HG03354 (cell line): ENCODE measurements around the gene REX1BD.

Source experiments
- ATAC-seq: cut with Tn5 transposase; IDR thresholded peaks from one replicate; pipeline ENCODE4 v1.9.1; 2021; ENCODE audit warnings: mild to moderate bottlenecking; ENCODE audit not compliant: unreplicated experiment, poor library complexity, severe bottlenecking

REX1BD gene

DNA sequence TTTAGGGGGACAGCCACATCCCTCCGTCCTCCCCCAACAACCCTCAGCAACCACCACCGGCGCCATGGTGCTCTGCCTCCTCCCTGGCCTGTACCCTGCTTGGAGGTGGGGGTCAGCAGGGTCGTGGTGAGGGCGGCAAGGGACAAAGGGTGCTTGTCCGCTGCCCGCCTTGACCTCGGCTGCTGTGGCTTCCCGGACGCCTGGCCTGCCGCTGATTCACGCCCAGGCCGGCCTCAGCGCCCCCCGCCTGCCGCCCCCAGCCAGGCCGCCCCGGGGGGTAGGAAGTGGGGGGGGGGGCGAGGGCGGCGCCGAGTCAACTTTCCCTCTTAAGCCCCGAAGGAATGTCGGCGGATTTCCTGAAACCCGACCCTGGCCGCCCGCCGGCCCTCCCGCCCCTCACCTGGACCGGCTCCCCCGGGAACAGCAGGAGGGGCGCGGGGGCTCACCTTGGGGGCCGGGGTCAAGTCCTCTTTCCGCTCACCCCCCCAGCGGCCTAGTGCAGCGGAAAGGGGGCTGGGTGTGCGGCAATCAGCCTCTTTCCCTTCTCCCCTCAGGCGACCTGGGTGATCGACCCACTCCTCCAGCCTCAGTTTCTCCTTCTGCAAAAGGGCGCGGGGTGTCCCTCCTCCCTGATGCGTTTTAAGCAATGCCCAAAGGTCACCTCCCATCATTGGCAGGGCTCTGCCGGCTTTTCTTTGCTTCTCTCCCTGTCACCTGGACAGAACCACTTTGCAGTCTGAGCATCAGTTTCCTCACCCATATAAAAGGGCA is 22.1 kb downstream of the REX1BD start:
- no peak for ATAC-seq

DNA sequence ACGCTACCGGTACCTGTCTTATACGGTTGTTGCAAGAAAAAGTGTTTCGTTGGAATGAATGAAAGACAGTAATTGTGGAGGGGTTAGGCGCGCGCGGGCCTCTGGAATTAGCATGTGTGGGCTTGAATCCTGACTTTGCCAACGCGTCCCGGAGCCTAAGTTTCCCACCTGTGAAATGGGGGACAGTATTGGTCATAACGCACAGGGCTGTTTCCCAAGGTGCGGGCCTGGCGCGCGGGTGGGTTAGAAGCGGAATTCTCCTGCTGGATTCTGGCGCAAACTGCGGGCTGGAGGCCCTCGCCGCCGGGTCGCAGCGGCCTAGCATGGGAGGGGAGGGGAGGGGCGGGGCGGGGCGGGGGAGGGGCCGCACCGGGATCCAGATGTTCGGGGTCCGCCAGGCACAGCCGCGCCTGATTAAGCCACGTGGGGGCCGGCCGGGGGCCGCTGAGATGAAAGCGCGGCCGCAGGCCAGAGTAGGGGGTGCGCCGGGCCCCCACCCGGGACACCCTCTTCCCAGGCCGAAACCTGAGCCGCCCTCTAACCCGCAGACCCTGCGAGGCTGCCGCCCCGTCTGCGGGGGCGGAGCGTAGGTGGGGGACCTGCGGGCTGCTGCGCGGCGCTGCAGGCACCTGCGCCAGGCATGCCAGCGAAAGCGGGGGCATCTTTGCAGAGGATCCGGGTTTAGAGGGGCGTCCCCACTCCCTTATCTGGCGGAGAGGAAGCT is 22.9 kb downstream of the REX1BD start:
- ATAC-seq = no peak

DNA sequence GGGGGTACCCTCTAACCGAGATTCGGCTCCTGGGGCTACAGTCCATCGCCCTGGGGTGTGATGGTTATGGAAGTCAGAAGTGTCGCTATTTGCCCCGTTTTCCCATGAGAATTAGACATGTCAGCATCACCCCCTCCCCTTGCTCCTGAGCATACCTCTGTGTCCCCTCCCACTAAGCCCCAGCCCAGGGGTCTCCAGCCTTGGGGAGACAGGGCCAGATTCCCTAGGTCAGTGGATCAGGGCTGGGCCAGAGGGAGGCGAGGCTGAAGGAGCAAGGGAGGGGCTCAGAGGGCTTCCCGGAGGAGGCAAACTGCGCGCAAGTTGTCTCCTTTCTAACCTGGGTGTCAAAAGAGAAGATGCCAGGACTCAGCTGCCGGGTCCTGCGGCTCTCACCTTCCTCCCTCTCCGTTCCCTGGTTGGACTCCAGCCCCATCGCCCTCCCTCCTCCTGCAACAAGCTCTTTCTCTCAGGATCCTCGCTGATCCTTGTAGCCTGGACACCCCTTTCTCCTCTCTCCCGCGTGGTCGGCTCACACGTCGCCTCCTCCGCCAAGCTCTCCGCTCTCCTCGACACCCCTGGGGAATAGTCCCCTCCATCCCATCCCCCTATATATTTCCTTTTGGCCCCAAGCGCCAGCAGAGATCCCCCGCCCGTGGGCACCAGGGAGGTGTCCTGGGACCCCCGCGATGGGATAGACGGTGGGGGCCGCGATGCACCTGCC is 23.6 kb downstream of the REX1BD start:
- no peak for ATAC-seq

DNA sequence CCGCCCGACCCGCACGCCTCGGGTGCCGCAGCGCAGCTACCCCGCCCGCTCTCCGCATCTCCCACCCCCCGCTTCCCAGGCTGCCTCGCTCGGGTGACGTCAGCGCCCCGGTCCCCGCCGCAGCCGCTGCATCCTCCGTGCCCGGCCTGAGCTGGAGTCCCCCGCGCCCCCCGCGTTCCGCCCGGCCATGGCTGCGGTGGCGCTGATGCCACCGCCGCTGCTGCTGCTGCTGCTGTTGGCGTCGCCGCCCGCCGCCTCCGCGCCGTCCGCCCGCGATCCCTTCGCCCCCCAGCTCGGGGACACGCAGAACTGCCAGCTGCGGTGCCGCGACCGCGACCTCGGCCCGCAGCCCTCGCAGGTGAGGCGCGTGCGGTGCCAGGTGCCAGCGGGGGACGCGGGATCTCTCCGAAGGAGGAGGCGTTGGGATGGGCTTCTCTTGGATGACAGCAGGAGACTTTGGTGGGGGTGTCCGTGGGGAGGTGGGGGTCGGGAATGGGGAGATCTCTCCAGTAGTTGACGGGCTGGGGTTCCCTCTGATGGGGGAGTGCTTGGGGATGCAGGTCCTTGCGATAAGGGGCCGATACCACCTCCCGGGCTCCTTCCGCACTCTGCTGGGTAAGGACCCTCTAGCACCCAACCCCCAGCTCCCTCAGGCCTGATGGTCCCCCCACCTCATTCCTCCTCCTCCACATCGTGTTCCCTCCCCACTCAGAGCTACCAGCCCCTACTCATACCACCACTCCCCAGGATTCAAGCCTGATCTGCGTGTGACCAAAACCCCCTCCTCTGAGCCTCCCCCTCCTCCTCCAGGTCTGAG is 24.4 kb downstream of the REX1BD start, which contains the start of gene TMEM59L:
Gene TMEM59L, plus strand, starts transcription at position 99 of the 817 bp plus-strand sequence. Its CDS starts 89 bp downstream, at position 188.
- no peak for ATAC-seq

DNA sequence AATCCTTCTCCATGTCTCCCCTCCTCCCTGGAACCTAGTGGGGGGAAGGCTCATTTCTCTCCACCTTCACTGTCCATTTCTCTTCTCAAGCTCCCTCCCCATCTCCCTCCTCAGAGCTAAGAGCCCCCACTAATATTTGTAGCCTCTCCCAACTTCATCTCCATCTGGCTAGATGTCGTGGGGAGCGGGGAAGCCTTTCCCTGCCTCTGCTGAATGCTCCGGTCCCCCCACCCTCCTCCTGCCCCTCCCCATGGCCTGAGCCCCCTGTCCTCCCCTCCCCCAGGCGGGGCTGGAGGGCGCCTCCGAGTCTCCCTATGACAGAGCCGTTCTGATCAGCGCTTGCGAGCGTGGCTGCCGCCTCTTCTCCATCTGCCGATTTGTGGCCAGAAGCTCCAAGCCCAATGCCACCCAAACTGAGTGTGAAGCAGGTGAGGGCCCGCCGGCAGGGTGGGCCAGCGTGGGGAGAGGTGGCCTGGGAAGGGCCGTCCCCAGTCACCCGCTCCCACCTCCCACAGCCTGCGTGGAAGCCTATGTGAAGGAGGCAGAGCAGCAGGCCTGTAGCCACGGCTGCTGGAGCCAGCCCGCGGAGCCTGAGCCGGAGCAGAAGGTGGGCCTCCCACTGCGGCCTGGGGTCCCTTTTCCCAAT is 25.1 kb downstream of the REX1BD start:
- ATAC-seq = no peak

DNA sequence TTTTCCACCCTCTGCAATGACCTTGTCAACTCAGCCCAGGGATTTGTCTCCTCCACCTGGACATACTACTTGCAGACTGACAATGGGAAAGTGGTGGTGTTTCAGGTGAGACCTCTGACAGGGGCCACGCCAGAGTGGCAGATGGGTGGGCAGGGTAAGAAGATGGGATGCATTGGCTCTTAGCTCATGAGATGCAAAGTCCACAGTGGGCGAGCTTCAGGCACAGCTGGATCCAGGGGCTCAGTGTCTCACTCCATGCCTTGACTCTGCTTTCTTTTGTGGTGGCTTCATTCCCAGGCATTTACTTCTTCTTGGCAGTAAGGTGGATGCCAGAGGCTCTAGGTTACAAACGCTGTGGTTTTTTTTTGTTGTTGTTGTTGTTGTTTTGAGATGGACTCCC is 27.4 kb downstream of the REX1BD start:
- ATAC-seq = no peak

DNA sequence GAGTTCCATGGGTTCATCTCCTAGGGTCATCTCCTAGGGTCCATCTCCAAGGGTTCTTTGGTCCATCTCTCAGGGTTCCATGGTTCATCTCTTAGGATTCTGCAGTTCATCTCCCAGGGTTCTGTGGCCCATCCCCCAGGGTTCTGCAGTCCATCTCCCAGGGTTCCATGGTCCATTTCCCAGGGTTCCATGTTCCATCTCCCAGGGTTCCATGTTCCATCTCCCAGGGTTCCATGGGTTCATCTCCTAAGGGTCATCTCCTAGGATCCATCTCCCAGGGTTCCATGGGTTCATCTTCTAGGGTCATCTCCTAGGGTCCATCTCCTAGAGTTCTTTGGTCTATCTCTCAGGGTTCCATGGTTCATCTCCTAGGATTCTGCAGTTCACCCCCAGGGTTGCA is 29.0 kb downstream of the REX1BD start:
- no peak for ATAC-seq

DNA sequence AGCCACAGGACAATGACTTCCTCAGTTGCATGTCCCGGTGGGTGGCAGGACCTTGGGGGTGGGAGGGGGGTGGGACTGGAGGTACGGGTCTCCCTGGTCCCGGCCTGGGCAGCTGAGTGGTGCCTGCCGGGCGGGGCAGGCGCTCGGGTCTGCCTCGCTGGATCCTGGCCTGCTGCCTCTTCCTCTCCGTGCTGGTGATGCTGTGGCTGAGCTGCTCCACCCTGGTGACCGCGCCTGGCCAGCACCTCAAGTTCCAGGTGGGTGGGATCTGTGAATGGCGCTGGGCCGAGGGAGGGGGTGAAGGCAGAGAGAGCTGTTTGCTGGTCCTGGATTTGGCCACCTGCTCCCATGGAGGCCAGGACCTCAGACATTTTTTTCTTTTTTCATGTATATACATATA is 29.6 kb downstream of the REX1BD start:
- ATAC-seq = no peak

DNA sequence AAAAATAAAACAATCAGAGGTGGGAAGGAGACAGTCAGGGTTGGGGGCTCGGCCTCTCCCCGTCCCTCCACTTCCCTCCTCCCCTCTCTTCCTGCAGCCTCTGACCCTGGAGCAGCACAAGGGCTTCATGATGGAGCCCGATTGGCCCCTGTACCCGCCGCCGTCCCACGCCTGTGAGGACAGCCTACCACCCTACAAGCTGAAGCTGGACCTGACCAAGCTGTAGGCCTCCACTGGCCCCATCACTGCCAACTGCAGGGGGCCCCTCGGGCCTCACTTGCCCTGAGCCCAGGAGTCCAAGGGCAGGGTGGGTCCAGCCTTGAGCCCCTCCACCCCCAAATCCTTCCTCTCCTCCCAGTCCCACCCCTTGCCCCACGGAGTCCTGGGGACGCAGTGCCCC is 31.7 kb downstream of the REX1BD start:
- ATAC-seq = no peak

DNA sequence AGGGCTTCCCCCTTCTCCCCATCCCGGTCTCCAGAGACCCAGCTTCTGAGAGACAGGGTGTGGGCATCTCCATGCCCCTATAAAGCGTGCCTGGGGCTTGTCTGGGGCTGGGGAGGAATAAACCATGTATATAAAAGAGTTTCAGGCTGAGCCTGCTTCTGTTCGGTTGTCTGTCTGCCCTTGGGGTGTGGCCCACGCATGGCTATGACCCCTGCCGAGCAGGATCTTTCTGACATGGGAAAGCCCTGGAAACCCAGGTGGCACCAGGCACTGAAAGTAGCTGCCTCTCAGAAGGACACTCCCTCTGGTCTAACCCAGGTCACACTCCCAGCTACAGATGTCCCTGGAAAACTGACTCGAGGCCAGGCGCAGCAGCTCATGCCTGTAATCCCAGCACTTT is 32.3 kb downstream of the REX1BD start:
- ATAC-seq = no peak

DNA sequence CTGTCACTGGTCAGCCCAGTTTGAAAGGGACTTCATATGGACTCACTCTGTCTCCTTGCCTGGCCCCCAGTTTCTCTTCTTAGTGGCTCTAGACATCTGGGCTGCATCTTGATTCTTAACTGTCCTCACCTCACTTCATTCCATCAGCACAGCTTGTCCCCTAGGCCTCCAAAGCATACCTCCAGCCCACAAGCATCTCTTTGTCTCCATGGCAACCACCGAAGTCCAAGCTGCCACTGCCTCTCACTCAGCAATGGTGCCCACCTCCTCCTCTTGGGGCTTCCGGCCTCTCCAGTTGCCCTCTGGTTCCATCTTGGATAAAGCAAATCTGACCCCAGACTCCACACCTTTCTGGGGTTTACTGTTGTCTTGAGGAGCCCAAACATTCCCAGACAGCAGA is 38.3 kb downstream of the REX1BD start:
- ATAC-seq = no peak

DNA sequence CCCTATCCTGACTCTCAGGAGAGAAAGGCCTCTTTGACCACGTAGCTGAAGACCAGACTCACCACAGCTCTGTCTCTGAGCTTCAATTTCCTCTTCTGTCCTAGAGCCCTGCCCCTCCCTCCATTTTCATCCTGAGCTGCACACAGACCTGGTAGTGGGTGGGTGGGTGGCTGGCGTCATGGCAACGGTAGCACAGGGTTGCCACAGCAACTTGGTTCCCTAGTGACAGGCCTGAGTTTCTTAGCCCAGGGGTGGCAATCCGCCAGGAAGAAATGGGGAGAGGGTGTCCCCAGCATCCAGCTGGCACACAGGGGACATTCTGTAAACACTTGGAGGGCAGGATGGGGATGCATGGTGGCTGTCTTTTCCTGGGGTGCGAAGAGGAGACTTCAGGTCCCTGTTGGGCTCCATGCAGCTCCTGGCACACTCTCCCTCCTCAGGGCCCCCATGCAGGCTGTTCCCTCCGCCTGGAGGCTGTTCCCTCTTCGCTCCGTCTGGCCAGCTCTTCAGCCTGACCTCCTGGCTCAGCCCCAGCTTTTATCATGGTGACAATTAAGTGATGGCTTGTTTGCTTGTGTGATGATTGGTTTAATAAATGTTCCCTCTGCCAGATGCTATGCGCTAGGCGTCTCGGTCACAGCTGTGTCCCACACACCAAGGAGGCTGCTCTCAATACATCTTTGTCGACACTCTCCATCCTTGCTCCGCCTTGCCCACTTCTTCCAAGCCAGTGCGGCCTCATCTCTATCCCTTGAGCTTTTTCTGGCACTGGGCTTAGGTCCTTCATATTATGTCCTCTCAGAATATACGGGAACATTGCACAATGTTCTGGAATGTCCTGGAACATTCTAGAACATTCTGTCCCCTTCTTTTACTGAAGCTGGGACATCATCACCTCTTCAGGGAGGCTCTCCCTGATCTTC is 40.8 kb downstream of the REX1BD start:
- no peak for ATAC-seq

DNA sequence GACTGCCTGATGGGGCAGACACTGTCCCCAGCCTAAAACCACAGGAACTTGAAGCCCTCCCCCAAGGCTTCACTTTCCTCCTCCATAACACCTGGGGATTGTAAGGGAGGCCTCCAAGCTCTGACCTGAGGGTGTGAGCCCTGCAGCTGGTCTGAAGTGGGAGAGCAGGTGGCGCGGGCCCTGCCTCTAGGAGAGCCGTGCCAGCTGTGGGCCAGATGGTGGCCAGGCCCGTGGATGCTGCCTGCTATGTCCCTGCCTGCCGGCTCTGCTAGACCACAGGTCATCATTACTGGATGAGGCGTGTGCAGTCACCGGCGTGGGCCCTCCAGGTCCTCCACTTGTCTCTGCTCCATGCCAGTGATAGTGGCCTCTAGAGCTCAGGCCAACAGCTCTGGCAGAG is 44.7 kb downstream of the REX1BD start:
- ATAC-seq = no peak

DNA sequence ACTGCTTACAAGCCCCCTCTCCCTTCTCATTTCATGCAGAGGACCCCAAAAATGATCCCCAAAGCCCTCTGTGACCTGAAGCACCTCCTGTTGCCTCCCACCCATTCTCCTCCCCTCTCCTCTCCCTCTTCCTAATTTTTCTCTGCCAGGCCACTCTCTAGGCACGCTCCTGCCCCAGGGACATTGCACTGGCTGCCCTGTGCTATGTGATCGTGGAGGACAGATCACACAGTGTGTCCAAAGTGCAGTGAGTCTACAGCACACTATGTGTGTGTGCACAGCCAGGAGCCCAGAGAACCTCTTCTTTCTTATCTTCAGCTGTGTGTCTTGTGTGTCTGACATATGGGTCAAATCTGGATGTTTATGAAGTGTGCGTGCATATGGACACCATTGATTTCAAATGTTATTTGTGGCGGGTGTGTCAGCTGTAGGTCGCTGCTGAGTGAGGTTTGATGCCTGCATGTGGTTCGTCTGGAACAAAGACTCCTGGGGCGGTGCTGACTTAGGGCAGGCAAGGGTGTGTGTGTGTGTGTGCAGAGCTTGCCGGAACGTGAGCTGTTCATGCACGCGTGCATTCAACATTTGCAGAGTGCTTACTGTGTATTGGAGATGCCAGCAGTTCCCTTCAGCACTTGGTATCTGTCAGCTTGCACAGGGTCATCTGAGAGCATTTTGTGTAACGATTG is 46.2 kb downstream of the REX1BD start:
- no peak for ATAC-seq

DNA sequence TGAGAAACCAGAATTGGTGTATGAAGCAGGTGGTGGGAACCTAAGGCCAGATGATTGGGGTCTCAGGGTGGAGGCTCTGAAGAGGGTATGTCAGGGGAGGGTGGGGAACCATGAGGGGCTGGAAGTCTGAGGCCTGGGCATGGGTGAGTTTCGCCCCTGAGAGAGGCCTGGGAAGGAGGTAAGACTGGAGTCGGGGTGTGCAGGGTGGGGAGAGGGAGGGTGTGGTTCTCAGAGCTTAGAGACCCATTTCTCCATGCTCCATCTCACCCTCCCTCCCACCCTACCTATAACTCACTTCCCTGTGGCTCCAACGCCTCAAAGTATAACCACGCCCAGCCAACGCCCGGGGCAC is 47.2 kb downstream of the REX1BD start:
- ATAC-seq = no peak

DNA sequence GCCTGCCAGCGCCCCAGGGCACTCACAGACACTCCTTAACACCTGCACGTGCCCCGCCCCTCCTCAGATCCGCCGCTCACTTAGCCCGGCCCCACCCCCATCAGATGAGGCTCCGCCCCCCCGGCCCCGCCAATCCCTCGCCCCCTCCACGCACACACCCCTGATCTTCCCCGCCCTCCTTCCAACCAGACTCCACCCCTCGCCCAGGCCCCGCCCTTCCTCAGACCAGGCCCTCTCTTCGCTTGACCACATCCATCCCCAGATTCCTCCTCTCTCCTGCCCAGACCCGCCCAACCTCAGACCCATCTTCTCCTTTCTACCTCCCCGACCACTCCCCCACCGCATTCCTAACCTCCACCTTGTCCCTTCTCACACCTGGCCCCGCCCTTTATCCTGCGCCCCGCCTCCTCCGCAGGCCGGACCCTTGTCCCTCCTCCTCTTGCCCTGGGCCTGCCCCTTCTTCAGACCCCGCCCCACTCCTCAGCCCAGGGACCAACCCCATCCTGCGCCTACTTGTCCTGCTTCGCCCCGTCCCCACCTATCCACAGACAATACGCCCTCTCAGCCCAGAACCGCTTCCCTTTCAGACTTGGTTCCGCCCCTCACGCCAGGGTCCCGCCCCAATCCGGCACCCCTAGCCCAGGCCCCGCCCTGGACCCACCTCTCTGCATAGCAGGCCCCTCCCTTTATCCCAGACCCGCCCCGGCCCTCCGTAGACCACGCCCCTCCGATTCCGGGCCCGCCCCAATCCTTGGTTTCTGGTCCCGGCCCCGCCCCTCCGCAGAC is 47.8 kb downstream of the REX1BD start:
- peak; percentile 88 for ATAC-seq

DNA sequence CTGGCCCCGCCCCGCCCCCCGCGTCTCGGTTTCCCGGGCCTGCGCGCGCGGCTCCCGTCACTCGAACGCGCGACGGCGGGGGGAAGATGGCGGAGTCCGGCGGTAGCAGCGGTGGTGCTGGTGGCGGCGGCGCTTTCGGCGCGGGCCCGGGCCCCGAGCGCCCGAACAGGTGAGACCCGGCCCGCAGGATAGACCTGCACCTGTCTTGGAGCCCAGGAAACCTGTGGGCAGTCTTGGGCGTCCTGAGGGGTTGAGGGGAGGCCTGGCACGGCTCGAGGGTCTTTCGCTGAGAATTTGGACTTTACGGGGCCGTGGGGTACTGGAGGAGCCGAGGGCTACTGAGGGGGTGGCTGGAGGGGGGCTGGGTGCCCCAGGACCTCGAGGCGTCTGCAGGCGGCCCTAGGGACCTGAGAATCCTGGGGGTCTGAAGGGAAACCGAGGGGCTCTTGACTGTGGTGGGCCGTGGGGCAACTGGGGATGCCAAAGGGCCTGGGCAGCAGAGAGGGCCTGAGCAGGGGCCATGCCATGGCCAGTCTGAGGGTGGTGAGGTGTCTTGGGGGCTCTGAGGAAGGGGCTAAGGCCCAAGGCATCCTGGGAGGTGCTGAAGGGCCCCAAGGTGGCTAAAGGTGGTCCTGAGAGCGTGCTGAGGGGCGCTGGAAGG is 48.5 kb downstream of the REX1BD start, which contains the start of gene KLHL26:
Gene KLHL26, plus strand, starts transcription at position 60 of the 661 bp plus-strand sequence. Its CDS starts 27 bp downstream, at position 87.
- ATAC-seq = no peak
